NCI-H82 treated with DMSO at 0.1 percent for 48 hours (cell line): ENCODE results near the gene LRRC57.

Source experiments
- DNase-seq: peaks from one replicate; lab custom pipeline; 2025; ENCODE audit not compliant: unreplicated experiment; lab: John Stamatoyannopoulos, UW

LRRC57 gene

GRCh38 chr15:42553554-42553953, 5.0 kb upstream of the LRRC57 start:
- no peak for DNase-seq

- no peak for DNase-seq
These were observed 1.3 kb upstream of the LRRC57 start for GRCh38 chr15:42549741-42550392.

DNA sequence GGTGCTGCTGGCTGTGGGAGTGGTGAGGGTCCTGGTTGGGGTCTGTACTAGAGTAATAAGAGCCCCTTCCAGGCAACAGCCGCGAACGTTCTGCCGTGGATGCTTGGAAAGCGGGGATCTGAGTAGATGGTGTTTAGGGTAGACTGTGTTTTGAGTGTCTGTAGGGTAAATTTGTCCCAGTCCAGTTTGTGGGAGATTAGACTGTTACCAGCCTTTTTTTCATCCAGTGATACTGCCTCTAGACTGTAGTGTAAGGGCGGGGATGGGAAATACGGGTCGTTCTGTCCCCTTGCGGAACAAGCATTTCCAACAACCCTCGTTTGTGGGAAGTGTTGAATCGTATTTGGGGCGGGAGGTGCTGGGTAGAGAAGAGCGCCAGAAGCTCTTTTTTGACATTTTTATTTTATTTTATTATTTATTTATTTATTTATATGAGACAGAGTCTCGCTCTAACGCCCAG, 469 bp upstream of the LRRC57 start:
- peak; percentile 41 for DNase-seq

- DNase-seq, result no peak
These were observed 710 bp downstream of the LRRC57 start for GRCh38 chr15:42547918-42548248.

DNA sequence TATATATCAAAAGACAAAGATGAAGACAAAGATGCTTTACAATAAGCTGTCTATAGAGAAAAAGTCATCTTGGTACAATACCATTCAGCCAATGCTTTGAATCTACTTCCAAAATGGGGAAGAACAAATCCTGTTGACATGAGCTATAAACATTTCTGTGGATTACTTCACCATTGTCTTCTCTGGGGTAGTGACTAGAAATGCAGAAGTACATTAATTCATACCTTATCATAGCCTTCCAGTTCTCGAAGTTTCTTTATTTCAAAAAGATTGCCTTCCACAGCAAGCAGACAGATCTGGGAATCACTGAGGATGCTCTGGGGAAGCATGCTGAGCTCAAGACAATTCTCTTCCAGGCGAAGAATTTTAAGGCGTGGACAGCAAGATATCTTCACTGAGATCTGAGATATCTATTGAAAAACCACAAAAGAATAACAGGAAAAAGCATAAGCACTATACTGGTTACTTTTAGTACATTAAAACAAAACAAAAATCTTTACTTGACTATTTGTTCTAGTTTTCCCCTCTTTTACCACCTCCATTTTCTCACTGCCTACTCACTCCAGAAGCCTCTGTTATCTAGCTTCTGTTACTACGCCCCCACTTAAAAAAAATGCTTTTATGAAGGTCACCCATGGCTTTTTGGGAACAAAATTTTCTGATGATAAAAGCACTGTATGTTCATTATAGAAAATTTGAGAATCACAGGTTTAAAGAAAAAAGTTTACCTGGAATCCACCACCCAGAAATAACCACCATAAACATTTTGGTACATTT, 3.6 kb downstream of the LRRC57 start:
- DNase-seq, result no peak

GRCh38 chr15:42533246-42533645, 15.3 kb downstream of the LRRC57 start:
- DNase-seq, result no peak

- no peak for DNase-seq
These were observed 19.6 kb downstream of the LRRC57 start for GRCh38 chr15:42528970-42529369.

GRCh38 chr15:42523331-42523730, 25.3 kb downstream of the LRRC57 start:
- DNase-seq, result no peak

GRCh38 chr15:42511007-42511391, 37.6 kb downstream of the LRRC57 start:
- DNase-seq, result no peak

DNA sequence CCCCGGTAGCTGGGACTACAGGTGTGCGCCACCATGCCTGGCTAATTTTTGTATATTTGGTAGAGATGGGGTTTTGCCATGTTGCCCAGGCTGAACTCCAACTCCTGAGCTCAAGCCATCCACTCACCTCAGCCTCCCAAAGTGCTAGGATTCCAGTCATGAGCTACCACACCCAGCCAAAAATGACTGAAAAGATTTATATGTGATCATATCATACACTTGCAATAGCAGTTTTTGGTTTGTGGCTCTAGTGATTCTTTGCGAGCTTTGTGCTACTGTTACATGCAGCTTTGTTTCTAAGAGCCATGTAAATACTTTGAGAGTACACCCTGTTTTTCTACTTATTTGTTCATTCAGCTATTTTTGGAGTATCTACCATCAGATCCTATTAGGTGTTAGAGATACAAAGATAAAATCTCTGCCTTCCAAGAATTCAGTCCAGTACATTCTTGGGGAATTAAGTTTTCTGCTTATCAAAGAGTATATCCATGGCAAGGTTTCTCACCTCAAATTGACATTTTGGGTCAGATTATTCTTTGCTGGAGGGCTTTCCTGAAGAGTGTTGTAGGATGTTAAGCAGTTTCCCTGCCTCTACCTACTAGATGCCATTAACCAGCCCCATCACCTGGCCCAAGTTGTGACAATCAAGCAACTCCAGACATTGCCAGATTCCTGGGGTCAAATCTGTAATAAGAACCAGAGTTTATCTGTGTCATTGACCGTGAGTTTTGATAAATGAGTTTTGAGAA, 38.2 kb downstream of the LRRC57 start:
- no peak for DNase-seq

DNA sequence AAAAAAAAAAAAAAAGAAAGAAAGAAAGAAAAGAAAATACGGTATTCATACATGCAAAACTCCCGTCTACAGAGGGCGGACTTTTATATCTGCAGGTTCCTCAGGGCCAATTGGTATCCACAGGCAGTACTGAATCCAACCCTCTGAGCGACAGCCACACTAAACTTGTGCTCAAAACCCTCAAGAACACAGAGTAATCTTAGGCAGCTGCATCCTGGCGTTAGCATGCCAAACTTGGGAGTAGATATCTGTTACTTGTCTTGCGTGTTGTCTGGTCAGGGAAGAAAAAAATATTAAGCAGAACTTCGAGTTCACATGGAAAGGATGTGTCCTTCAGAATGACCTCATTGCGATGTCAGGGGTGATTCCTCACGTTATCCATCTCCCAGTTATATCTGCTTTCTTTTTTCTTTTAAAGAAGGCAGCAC, 40.3 kb downstream of the LRRC57 start:
- DNase-seq, result no peak

DNA sequence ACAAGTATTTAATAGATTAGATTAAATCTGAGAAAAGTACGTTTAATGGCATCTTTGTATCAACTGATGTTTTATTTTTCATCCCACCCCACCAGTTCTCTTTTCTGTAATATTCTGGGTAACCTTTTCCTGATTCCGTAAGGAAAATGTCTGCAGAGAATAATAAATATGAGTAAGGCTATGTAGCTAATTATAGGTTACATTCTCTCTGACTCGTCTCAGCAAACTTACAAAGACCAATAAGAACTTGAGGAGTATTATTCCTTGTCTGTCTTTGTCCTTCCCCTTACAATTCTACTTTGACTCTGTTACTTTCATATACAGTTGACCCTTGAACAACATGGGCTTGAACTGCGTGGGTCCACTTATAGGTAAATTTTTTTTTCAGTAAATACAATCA, 41.1 kb downstream of the LRRC57 start:
- no peak for DNase-seq

DNA sequence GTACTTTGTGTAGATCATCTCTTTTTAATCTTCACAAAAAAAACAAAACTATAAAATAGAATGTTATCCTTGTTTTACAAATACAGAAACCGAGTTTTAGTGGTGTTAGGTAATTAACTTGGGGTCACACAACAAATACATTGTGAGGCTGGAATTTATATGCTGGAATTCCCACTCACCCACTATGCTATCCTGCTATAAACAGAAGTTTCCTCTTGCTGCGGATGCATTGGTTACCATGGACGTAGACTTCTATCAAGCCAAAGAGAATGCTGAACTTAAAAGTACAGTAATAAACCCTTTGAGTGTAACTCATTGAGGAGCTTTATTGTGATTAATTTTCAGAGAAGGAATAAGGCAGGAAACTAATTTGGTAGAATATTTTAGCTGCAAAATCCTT, 44.0 kb downstream of the LRRC57 start:
- no peak for DNase-seq

DNA sequence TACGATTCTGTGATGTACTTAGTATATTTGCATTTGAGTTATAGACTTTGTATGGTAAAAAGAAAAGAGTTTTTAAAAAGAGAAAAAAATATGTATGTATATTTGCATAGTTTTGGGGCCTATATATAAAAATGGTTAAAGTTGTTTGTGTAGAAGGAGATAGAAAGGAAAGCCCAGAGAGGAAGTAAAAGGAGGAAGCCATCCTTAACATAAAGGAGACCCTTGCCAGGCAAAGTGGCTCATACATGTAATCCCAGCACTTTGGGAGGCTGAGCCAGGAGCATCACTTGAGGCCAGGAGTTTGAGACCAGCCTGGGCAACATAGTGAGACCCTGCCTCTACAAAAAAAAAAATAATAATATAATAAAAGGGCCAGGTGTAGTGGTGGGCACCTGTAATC, 44.8 kb downstream of the LRRC57 start:
- no peak for DNase-seq

- no peak for DNase-seq
These were observed 46.1 kb downstream of the LRRC57 start for GRCh38 chr15:42502477-42502876.

- DNase-seq, result no peak
These were observed 48.6 kb downstream of the LRRC57 start for GRCh38 chr15:42499858-42500609.

GRCh38 chr15:42498212-42499068, 50.2 kb downstream of the LRRC57 start:
- no peak for DNase-seq

GRCh38 chr15:42495361-42496212, 53.0 kb downstream of the LRRC57 start, which contains the start of gene SNAP23:
Gene SNAP23, plus strand, starts transcription at chr15:42495634. Its CDS starts 16,213 bp downstream, at chr15:42511847.
- peak; percentile 84 for DNase-seq

DNA sequence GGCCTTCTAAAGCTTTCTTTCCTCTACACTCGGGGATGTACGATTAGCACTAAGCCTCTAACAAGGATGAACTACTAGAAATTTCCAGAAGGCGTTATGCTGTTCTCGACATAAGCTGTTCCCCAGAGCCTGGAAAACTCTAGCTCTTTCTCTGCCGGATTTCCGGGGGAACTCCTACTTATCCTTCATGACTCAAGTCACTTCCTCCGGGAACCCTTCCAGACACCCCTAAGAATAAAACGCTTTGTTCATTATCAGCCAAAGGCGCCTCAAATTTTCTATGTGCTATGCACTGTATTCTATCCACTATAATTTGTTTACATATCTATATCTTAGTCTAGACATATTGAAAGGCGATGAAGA, 53.6 kb downstream of the LRRC57 start:
- peak; percentile 34 for DNase-seq
